ENCODE results near the gene RNF150.
A peak's percentile ranks its signal among the peaks of the same experiment; 100 is the strongest.
"Not testable (repeated sequence)": the region's sequence is repeated elsewhere in the genome, so short reads cannot be mapped to it uniquely, and the experiment has no call there.

Gene RNF150

DNA sequence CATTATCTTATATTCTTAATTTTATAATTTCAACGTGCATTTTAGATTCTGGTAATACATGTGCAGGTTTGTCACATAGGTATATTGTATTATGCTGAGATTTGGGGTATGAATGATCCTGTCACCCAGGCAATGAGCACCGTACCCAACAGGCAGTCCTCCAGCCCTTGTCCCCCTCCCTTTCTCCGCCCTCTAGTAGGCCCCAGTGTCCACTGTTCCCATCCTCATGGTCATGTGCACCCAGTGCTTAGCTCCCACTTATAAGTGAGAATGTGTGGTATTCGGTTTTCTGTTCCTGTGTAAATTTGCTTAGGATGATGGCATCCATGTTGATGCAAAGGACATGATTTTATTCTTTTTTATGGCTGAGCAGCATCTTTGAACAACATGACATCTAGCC is 70.6 kb downstream of the RNF150 start:
- no peak for DNase-seq (ENCODE audit: low read depth)
- no peak overlapping the region for H3K4me3 ChIP-seq (ENCODE audit: low read depth, low read length)
- TF ChIP-seq, protein P1, sequence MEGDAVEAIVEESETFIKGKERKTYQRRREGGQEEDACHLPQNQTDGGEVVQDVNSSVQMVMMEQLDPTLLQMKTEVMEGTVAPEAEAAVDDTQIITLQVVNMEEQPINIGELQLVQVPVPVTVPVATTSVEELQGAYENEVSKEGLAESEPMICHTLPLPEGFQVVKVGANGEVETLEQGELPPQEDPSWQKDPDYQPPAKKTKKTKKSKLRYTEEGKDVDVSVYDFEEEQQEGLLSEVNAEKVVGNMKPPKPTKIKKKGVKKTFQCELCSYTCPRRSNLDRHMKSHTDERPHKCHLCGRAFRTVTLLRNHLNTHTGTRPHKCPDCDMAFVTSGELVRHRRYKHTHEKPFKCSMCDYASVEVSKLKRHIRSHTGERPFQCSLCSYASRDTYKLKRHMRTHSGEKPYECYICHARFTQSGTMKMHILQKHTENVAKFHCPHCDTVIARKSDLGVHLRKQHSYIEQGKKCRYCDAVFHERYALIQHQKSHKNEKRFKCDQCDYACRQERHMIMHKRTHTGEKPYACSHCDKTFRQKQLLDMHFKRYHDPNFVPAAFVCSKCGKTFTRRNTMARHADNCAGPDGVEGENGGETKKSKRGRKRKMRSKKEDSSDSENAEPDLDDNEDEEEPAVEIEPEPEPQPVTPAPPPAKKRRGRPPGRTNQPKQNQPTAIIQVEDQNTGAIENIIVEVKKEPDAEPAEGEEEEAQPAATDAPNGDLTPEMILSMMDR (conservative IDR thresholded peaks at IDR 0.05; ENCODE audit: low read depth, low read length) = no peak

DNA sequence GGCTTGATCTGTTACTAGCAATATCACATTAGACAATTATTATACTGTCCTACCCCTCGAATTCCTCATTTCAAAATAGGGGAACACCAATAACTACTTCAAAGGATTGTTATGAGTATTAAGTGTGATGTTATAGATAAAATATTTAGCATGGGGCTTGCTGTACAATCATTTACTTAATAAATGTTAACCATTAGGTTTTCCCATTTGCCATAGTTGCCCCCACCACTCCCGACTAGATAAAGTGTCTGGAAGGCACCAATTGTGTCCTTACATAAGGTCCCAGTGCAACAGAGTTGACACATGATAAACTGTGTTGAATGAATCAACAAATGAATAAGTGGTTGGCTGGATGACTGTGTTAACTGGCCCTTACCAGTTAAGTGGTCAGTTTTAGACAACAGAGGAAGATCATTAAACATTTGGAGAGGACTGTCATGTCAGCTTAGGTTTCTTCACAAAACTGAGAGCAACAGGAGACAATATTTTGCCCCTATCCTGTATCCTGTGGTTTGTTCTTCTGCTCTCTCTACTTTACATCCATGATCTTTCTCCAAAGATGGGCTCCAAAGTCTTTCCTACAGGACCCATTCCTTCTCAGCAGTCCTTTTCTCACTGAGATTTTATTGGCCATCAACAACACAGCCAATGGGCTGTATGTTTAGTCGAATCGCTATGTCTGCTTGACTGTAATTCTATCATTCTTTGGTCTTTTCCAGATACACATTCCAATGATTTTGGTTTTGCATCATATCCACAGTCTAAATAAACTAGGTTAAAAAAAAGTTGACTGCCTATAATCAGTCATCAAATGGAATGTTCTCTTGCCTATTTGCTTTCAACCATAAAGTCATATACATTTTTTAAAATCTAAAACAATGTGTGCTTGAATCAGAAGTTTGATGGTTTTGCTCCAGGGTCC is 74.4 kb downstream of the RNF150 start:
- H3K4me3 ChIP-seq (ENCODE audit: low read depth, low read length) = no peak overlapping the region
- TF ChIP-seq, protein P1 (conservative IDR thresholded peaks at IDR 0.05; ENCODE audit: low read depth, low read length) = no peak
- peak; percentile 76 for DNase-seq (ENCODE audit: low read depth)

DNA sequence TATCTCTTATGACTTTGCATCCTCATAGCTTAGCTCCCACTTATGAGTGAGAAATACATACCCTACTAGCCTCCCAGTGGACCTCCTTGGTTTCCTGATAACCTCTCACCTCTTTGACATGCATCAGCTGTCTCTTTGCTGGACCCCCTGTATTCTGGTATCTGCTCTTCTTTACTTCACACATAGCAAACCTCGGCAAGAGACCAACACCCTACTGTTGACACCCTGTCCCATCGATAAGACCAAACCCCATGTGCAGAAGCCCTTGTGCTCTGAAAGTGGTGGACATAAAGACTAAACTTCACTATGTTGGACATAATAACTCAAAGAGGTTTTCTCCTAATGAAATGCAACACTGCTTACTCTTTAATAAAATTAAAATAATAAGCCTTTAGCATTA is 75.7 kb downstream of the RNF150 start:
- H3K4me3 ChIP-seq (ENCODE audit: low read depth, low read length) = no peak overlapping the region
- TF ChIP-seq, protein P1 (conservative IDR thresholded peaks at IDR 0.05; ENCODE audit: low read depth, low read length) = no peak
- DNase-seq (ENCODE audit: low read depth) = no peak

DNA sequence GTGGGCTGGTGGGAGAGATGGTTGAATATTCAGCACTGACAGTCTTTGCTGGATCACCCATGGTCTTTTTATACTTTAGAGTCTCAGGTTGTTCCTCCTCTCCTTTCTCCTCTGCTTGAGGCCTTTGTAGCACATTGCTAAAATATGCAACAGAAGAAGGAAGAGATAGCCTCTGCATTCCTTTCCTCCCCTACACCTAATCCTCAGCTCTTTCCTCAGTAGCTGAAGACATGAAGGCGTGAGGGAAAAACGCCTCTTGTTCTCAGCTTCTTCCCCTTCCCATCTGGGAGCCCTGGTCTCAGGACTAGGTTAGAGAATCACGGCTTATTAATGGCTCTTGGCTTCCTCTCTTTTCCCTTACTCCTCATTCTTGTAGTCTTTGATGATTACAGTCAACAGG is 76.8 kb downstream of the RNF150 start:
- H3K4me3 ChIP-seq (ENCODE audit: low read depth, low read length) = no peak overlapping the region
- peak; percentile 33 for DNase-seq (ENCODE audit: low read depth)
- TF ChIP-seq, protein P1 (conservative IDR thresholded peaks at IDR 0.05; ENCODE audit: low read depth, low read length) = no peak

DNA sequence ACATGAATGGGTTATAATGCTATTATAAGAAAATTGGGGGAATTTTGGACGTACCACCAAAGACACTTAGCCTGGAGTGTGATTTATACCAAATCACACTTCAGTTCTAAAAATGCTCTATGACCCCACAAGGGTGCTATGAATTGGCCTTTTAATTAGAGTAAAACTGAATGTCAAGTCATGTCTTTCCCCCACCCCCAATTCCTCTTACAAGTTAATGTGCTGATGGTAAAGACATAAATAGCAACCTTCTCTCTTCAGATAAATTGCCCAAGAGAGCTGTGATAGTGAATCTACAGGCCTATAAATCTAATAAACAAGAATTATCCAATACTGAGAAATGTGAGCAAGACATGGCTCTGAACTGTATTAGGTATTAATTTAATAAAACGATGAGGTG is 78.8 kb downstream of the RNF150 start:
- H3K4me3 ChIP-seq (ENCODE audit: low read depth, low read length) = no peak overlapping the region
- TF ChIP-seq, protein P1 (conservative IDR thresholded peaks at IDR 0.05; ENCODE audit: low read depth, low read length) = no peak
- DNase-seq (ENCODE audit: low read depth) = no peak

DNA sequence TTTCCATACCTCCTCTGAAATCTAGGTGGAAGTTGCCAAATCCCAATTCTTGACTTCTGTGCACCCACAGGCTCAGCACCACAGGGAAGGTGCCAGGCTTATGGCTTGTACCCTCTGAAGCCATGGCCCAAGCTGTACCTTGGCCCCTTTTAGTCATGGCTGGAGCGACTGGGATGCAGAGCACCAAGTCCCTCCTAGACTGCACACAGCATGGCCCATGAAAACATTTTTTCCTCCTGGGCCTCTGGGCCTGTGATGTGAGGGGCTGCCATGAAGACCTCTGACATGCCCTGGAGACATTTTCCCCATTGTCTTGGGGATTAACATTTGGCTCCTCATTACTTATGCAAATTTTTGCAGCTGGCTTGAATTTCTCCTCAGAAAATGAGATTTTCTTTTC is 82.3 kb downstream of the RNF150 start:
- H3K4me3 ChIP-seq (ENCODE audit: low read depth, low read length) = not testable (repeated sequence)

DNA sequence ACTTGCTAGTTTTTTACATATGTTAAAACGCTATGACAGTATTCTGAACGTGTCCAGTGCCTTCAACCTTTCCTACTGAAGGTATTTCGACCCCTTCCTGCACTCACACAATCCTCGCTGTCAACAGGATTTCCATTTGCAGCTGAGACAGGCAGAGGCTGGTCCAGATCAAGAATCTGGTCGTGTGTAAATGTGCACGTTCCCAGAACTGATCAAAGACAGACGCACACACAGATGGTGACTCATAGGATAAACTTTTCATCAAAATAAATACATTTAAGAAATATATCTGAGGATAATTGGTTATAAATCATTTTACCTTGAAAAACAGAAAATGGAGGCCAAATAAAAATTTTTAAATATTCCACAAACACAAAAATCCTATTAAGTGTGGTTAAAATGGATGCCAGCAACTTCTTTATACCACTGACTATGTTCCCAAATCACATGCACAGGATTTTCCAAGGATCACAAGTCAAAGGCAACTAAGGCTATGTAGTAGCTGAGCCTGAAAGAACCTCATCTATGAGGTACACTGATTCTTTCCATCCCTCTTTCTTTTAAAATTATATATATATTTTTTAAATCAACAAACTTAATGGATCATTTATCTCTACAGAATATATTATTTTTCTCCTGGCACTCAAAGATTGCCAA is 85.9 kb downstream of the RNF150 start:
- no peak overlapping the region for H3K4me3 ChIP-seq (ENCODE audit: low read depth, low read length)
- TF ChIP-seq, protein P1 (conservative IDR thresholded peaks at IDR 0.05; ENCODE audit: low read depth, low read length) = no peak
- DNase-seq (ENCODE audit: low read depth) = peak; percentile 92

More for the DNA sequence above, 82.3 kb downstream of the RNF150 start:
- DNase-seq (ENCODE audit: low read depth) = not testable (repeated sequence)

Data from choroid plexus epithelial cell (primary cell).